Activated naive CD4-positive, alpha-beta T cell treated with anti-CD3 and anti-CD28 coated beads, Interleukin-2, amount 10 ng/mL, durations not matched to agents 7 days and 5 days (primary cell): Measurements from ENCODE around the gene GRIK3.

Source experiments
- CTCF ChIA-PET: fragments of 350-600 bp; sonication (Branson Sonifier 250); formaldehyde crosslinking; loops from one replicate; lab custom pipeline; 2021; ENCODE audit warnings: antibody characterized with exemption; lab: Charles Lee
- DNase-seq: peaks from one replicate; pipeline ENCODE4 v3.0.0-alpha.2; 2020
- H3K27ac Mint-ChIP-seq: one replicate; pipeline ENCODE4 v1.8.0; 2021; ENCODE audit warnings: mild to moderate bottlenecking, moderate library complexity, mixed read lengths
- H3K27me3 Mint-ChIP-seq: one replicate; pipeline ENCODE4 v1.8.0; 2021; ENCODE audit warnings: mild to moderate bottlenecking, mixed read lengths
- H3K36me3 Mint-ChIP-seq: one replicate; pipeline ENCODE4 v1.8.0; 2021; ENCODE audit warnings: mixed read lengths
- H3K4me1 Mint-ChIP-seq: one replicate; pipeline ENCODE4 v1.8.0; 2021; ENCODE audit warnings: mixed read lengths
- H3K4me3 Mint-ChIP-seq: one replicate; pipeline ENCODE4 v1.8.0; 2021; ENCODE audit warnings: mild to moderate bottlenecking, moderate library complexity, mixed read lengths
- H3K9me3 Mint-ChIP-seq: one replicate; pipeline ENCODE4 v1.8.0; 2021; ENCODE audit warnings: mixed read lengths

The GRIK3 gene

DNA sequence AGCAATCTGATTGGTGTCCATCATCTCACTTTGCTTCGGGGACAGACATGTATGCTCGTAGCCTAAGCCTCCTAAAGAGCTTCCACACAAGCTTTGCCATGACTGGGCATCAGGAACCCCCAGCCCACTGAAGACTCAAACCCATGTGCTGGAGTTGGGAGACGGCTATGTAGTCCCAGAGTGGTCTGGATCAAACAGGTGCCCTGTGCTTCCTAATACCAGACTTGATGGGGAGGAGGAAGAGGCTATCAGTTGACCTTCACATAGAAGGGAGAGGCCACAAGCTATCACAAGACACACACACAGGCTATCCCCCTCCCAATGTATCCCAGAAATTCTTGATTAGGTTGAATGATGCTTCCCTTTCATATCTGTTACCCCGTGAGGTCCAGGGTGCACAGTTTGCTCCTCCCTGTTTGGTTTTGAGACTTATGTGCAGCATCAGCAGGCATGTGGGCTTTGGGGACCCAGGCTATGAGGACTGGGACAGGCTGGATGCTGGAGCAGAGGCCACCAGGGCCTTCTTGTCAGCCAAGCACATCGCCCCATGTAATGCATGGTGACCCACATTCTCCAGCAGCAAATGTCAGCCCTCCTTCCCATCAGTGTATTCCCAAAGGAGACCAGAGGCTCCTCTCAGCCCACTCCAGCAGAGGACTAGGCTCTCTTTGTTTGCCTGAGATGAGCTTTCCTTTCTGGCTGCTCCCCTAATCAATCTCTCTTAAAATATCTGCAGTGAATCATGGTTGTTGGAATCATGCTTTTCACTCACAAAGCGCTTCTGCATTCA is 159.8 kb downstream of the GRIK3 start:
- Mint-ChIP-seq H3K27me3 (peaks cover 7% of the 10 kb centered on the region), H3K27ac (no peak overlapping the region), H3K9me3 (no peaks in the 10 kb centered on the region), H3K4me1 (no peaks in the 10 kb centered on the region), H3K4me3 (no peak overlapping the region), H3K36me3 (no peaks in the 10 kb centered on the region)
- CTCF ChIA-PET: no interaction called here
- no peak for DNase-seq

DNA sequence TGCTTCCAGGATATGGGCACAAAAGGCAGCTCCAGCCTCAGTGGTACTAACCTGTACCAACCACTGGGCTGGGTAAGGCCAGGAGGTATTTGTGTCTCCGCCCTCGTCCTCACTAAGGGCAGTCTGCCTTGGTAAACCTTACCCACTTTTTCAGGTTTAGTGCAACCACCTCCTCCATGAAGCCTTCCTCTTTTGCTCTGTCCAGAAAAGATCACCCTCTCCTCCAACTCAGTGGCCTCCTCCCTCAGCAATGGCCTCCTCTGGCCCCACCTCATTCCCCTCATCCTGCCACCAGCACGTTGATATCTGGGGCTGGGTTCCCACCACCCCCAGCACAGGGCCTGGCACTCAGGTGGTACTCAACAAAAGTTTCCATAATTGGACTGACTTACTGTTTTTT is 161.5 kb downstream of the GRIK3 start:
- DNase-seq: no peak
- Mint-ChIP-seq H3K4me3 (no peak overlapping the region), H3K27ac (no peak overlapping the region), H3K27me3 (no peaks in the 10 kb centered on the region), H3K9me3 (no peaks in the 10 kb centered on the region), H3K4me1 (no peaks in the 10 kb centered on the region), H3K36me3 (no peaks in the 10 kb centered on the region)
- CTCF ChIA-PET: no interaction called here

DNA sequence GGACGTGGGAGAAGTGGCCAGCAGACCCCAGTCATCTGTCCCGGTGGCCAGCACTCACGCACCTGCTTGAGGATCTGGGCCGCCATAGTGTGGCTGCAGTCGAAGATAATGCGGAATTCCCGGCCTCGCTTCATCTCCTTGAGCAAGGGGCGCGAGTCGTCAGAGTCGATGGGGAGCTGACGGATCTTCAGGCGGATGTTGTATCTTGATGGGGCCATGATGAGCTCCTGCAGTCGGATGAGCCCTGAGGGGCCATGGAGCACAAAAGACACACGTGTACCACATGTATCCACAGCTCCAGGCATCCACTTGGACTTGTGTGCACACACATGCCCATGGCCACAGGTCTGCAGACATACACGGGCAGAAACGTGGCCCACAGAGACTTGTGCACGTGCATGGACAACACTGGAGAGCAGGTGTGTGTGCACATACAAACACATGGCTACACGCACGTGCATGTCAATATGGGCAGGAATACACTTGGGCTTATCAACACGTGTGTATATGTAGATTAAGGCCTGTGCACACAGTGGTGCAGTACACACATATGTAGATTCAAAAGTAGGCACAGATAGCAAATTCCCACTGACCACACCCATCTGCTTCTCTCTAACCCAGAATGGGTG is 162.1 kb downstream of the GRIK3 start:
- no peak for DNase-seq
- Mint-ChIP-seq H3K36me3 (no peaks in the 10 kb centered on the region), H3K27ac (no peak overlapping the region), H3K4me1 (no peaks in the 10 kb centered on the region), H3K4me3 (no peak overlapping the region), H3K9me3 (no peaks in the 10 kb centered on the region), H3K27me3 (no peaks in the 10 kb centered on the region)
- CTCF ChIA-PET: no interaction called here

DNA sequence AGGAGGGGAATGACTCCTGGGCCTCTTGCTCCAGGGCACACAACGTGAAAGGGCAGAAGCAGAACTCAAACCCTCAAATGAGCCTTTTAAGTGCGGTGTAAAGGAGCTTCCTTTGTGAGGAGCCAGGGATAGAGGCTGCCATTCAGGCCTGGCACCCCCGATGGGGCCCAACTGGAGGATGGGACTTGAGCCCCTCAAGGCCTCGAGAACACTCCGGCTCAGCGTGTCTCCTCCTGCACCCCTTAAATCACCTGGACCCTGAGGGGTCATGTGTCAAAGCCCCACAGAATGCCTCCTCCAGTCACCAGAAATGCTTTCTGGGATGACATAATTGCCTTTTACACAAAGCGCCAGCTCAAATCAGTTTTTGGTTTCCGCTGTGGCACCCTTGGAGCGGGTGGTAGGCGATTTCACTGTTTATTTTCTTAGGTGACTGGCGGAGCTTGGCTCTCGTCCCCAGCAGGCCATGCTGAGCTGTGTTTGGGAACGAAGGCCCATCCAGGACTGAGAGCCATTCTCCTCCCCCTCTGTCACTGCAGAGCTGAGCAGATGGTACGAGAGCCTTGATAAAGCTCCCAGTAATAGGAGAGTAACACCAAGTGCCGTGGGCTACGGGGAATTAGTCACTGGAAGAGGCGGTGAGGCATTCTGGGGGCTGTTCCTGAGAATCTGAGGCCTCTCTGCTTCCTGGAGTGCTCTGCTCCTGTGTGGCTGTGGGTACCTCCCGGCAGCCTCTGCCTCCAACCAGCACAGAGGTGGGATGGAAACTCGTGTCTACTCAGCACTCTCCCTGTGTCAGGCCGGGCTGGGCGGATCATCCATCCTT is 163.0 kb downstream of the GRIK3 start:
- H3K36me3 Mint-ChIP-seq: no peaks in the 10 kb centered on the region
- H3K4me3 Mint-ChIP-seq: no peak overlapping the region
- no peaks in the 10 kb centered on the region for H3K27me3 Mint-ChIP-seq

DNA sequence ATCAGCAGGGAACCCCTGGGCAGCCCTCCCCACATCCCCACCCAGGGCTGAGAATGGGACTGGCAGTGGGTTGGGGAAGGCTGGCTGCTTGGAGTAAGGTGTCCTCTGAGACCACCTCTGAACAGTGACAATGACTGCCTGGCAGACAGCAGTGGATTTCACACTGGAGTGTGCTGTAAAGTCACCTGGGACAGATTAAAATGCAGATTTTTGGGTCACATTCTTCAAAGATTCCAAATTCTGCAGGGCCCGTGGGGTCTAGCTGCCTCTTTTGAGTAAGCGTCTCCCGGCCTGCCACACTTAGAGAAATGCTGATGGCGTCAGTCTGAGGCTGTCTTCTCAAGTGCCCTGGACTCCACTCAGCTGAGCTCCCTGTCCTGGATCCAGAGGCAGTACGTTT is 164.5 kb downstream of the GRIK3 start:
- Mint-ChIP-seq H3K4me3 (no peak overlapping the region), H3K9me3 (no peaks in the 10 kb centered on the region), H3K27me3 (no peaks in the 10 kb centered on the region), H3K4me1 (no peaks in the 10 kb centered on the region), H3K36me3 (no peaks in the 10 kb centered on the region), H3K27ac (no peak overlapping the region)
- no peak for DNase-seq
- CTCF ChIA-PET: no interaction called here

More for the DNA sequence above, 163.0 kb downstream of the GRIK3 start:
- CTCF ChIA-PET: no interaction called here
- Mint-ChIP-seq H3K9me3 (no peaks in the 10 kb centered on the region), H3K4me1 (no peaks in the 10 kb centered on the region), H3K27ac (no peak overlapping the region)
- DNase-seq: no peak

DNA sequence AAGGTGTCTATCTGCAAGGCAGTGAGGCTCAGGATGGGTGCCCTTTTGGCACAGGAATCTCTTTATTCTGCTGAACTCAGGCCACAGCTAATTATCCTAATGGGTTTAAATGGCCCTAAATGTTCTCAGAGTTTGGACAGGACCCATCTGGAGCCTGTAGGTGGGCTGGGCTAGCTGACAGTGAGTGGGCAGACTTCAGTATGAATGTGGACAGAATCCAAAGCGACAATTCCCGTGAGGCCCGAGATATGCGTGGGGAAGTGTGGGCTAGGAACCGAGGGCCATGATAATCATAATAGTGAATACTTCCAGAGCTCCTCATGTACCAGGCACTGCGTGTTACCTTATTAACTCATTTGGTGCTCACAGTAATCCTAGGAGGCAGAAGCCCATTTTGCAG is 165.3 kb downstream of the GRIK3 start:
- DNase-seq: no peak
- no peak overlapping the region for H3K4me3 Mint-ChIP-seq
- no peaks in the 10 kb centered on the region for H3K36me3 Mint-ChIP-seq
- no peaks in the 10 kb centered on the region for H3K4me1 Mint-ChIP-seq
- CTCF ChIA-PET: no interaction called here
- no peaks in the 10 kb centered on the region for H3K9me3 Mint-ChIP-seq
- H3K27ac Mint-ChIP-seq: no peak overlapping the region
- no peaks in the 10 kb centered on the region for H3K27me3 Mint-ChIP-seq

DNA sequence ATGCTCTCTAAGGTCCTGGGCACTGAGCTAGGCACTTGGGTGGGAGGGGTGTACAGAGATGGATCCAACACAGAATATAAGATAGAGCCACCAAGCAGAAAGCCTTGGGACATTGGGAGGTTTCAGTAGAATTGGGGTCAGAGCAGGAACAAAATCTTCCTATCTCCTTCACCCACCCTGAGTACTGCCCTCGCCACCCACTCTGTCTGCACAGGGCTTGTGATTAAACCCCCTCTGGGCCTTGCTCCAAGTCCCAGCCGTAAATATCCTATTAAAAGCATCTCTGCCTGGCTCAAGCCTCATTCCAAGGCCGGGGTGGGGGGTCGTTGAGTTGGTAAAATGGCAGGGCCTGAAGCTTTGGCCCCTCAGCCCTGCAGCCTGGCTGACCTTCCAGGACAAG is 166.7 kb downstream of the GRIK3 start:
- no peak overlapping the region for H3K4me3 Mint-ChIP-seq
- no peaks in the 10 kb centered on the region for H3K9me3 Mint-ChIP-seq

DNA sequence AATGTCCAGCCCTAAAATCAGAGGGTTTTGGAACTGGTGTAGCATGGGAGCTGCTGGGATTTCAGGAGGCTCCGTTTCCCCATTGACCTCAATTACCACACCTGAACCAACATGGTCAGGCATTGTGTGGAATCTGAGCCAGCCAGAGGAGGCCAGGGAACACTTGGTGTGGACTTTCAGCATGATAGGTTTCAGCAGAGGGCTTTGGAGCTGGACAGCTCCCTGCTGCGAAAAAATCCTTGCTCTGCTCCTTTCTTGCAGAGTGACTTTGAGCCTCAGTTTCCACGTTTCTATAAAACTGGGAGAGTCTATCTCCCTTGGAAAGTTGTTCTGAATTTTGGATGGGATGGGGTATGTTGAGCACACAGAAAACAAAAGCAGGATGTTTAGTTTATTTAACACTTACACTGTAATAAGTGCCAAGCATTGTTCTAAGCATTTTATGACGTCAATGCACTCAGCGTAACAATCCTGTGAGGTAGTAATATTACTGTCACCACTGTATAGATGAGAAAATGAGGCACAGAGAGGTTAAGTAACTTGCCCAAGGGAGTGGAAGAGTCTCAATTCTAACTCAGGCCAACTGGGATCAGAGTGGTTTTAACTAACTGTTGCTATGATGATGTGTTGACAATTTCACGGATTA is 168.0 kb downstream of the GRIK3 start:
- Mint-ChIP-seq H3K27me3 (peaks cover 4% of the 10 kb centered on the region), H3K9me3 (no peaks in the 10 kb centered on the region), H3K36me3 (no peaks in the 10 kb centered on the region), H3K27ac (no peak overlapping the region), H3K4me3 (no peak overlapping the region), H3K4me1 (no peaks in the 10 kb centered on the region)
- no peak for DNase-seq
- CTCF ChIA-PET: interaction anchor here (1.2 kb wide), 1 partner anchor 27 kb away, joined by 3 read pairs; no protein-coding TSS in a partner anchor

More for the DNA sequence above, 166.7 kb downstream of the GRIK3 start:
- Mint-ChIP-seq H3K27me3 (no peaks in the 10 kb centered on the region), H3K4me1 (no peaks in the 10 kb centered on the region), H3K36me3 (no peaks in the 10 kb centered on the region), H3K27ac (no peak overlapping the region)
- CTCF ChIA-PET: interaction anchor here (1.2 kb wide), 1 partner anchor 28 kb away, joined by 3 read pairs; no protein-coding TSS in a partner anchor
- no peak for DNase-seq

DNA sequence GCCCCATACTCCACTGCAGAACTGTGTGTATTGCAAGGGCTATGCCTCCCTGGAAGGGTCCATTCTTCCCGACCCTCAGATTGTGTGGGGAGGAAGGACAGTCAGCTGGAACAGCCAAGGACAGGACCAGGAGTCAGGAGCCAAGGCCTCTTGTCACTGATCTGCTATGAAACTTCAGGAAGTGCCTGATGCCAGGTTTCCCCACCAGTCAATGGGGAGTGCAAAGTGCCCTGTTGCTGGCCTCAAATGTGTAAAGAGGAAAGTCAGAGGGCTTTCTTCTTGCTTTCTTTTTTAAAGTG is 168.8 kb downstream of the GRIK3 start:
- Mint-ChIP-seq H3K4me1 (no peaks in the 10 kb centered on the region), H3K27me3 (peaks cover 7% of the 10 kb centered on the region), H3K4me3 (no peak overlapping the region), H3K27ac (no peak overlapping the region), H3K9me3 (no peaks in the 10 kb centered on the region), H3K36me3 (no peaks in the 10 kb centered on the region)
- DNase-seq: no peak
- CTCF ChIA-PET: no interaction called here

DNA sequence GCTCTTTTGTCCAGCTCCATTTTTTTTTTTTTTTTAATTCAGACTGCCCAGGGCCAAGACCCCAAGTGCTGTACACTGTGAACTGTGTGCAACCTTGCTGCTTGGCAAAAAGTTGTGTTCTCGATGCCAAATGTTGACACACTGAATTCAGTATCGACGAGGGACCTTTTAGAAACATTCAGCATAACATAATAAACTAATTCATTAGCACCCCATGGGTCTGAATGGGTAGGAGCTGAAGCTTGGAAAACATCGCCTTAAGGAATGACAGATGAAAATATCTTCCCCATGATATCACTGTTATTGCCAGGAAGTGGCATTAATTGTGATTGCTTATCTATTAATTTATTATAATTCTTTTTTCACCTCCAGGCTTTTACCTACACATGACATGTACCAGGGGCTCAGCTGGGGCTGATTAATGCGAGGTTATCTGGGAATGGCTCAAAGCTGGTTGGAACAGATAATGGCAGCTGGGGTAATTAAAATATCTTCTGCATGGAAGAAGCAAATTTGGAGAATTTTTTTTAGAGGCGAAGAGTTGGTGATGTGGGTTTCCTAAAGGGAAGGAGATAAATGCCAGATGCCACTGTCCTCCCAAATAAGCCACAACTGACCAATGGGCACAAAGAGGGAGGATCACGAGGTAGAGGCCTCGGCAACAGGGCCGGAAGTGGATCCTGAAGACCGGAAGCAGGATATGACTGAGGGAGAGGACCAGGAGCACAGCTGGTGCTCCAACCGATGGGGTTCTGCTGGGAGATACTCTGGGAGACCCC is 169.3 kb downstream of the GRIK3 start:
- DNase-seq: no peak
- H3K36me3 Mint-ChIP-seq: no peaks in the 10 kb centered on the region
- no peak overlapping the region for H3K4me3 Mint-ChIP-seq
- H3K27ac Mint-ChIP-seq: no peak overlapping the region
- no peaks in the 10 kb centered on the region for H3K4me1 Mint-ChIP-seq
- H3K9me3 Mint-ChIP-seq: no peaks in the 10 kb centered on the region
- peaks cover 7% of the 10 kb centered on the region for H3K27me3 Mint-ChIP-seq
- CTCF ChIA-PET: interaction anchor here (0.8 to 1.9 kb wide), 3 partner anchors 9 to 11 kb away, joined by 3 to 5 read pairs (median 5); no protein-coding TSS in a partner anchor

DNA sequence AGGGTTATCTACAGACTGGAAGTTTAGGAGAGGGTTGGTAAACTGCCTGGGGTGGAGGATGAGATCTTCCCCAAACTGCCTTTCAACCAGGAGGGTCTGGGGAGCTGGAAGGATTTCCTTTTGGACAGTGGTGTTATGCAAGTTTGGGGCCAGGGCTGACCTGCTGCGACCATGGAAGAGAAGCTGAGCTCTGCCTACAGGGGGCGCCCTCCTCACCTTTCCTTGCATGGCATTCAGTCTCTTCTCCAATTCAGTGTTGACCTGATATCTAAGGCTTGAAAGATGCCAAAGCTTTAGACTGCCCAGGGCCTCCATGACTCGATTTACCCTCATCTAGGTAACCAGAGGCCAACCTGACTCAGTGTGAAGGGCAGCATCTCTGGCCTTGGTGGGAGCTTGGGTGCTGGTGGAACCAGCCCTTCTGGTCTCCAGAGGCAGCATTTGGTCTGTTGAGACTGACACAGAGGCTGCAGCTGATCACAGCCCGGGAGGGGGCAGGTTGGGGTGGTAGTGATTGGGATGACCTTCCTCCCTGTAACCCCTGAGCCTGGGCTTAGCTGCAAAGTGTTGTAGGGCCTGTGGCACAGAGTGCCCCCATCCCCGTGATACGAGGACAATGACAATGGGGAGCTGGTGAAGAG is 170.0 kb downstream of the GRIK3 start:
- CTCF ChIA-PET: interaction anchor here (0.8 to 1.9 kb wide), 4 partner anchors 8 to 17 kb away, joined by 3 to 5 read pairs (median 4); no protein-coding TSS in a partner anchor

DNA sequence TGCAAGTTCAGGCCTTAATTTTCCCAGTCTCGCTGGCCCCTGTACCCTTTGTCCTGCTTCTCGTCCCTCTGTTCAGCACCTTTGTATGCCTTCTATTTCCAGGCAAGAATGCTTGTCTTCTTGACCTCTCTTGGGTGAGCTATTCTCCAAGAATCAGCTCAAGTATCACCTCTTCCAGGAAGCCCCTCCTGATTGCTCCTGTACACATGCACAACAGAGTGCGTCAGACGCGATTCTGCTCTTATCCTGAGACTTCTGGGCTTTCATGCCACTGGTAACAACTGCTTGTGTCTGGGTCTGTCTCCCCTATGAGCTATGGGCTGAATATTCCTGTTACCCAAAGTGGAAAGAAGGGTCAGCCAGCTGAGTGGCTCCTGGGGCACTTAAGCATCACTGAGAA is 170.8 kb downstream of the GRIK3 start:
- Mint-ChIP-seq H3K36me3 (no peaks in the 10 kb centered on the region), H3K27me3 (peaks cover 12% of the 10 kb centered on the region), H3K4me1 (no peaks in the 10 kb centered on the region), H3K9me3 (no peaks in the 10 kb centered on the region), H3K4me3 (no peak overlapping the region), H3K27ac (no peak overlapping the region)
- CTCF ChIA-PET: interaction anchor here (0.7 to 1.9 kb wide), 4 partner anchors 10 to 175 kb away, joined by 3 to 5 read pairs (median 4); no protein-coding TSS in a partner anchor
- no peak for DNase-seq

More for the DNA sequence above, 170.0 kb downstream of the GRIK3 start:
- Mint-ChIP-seq H3K27me3 (peaks cover 12% of the 10 kb centered on the region), H3K27ac (no peak overlapping the region), H3K36me3 (no peaks in the 10 kb centered on the region), H3K4me1 (no peaks in the 10 kb centered on the region), H3K9me3 (no peaks in the 10 kb centered on the region), H3K4me3 (no peak overlapping the region)
- DNase-seq: peak; percentile 40

DNA sequence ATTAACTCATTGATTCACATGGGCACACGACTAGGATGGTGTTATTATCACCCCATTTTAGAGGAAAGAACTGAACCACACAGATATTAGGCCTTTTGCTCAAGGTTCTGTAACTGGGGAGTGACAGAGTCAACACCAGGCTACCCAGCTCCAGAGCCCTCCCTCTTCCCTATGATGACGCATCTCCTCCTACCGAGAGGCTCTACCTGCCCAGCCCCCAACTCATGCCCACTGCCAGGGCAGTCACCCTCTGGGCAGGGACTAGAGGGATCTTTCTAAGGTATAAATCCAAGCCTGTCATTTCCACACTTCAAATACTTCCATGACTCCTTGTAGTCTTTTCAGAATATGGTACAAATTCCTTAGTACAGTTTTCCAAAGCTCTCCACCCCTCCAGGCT is 171.3 kb downstream of the GRIK3 start:
- no peaks in the 10 kb centered on the region for H3K36me3 Mint-ChIP-seq
- no peaks in the 10 kb centered on the region for H3K4me1 Mint-ChIP-seq
- no peak overlapping the region for H3K27ac Mint-ChIP-seq
- H3K9me3 Mint-ChIP-seq: no peaks in the 10 kb centered on the region
- CTCF ChIA-PET: interaction anchor here (0.7 to 1.9 kb wide), 3 partner anchors 9 to 175 kb away, joined by 3 to 5 read pairs (median 4); no protein-coding TSS in a partner anchor
- peaks cover 12% of the 10 kb centered on the region for H3K27me3 Mint-ChIP-seq
- H3K4me3 Mint-ChIP-seq: no peak overlapping the region
- DNase-seq: no peak
